ENCODE results near the gene SLC22A23.

- no peak for TF ChIP-seq CTCF (IDR thresholded peaks at IDR 0.05)
- TF ChIP-seq POLR2A (IDR thresholded peaks at IDR 0.05): no peak
Observed at GRCh38 chr6:3290149-3290930, 166.5 kb downstream of the SLC22A23 start.

Data from stomach (tissue), 4 donors.